GM19455 (cell line): Measurements from ENCODE around the gene PRKCH.
"Not testable (repeated sequence)": the region's sequence is repeated elsewhere in the genome, so short reads cannot be mapped to it uniquely, and the experiment has no call there.

Experiments
- ATAC-seq: cut with Tn5 transposase; IDR thresholded peaks from one replicate; pipeline ENCODE4 v1.9.1; 2021; ENCODE audit not compliant: unreplicated experiment

The PRKCH gene

GRCh38 chr14:61388173-61388975 is 67.0 kb downstream of the PRKCH start:
- peak; percentile 78 for ATAC-seq

- ATAC-seq = peak; percentile 1
Observed at GRCh38 chr14:61388976-61389576, 67.7 kb downstream of the PRKCH start.

- no peak for ATAC-seq
Observed at GRCh38 chr14:61391119-61391518, 69.7 kb downstream of the PRKCH start.

GRCh38 chr14:61392297-61392696 is 70.9 kb downstream of the PRKCH start:
- no peak for ATAC-seq

GRCh38 chr14:61394542-61394941 is 73.2 kb downstream of the PRKCH start:
- ATAC-seq = no peak

GRCh38 chr14:61395115-61395725 is 73.8 kb downstream of the PRKCH start:
- no peak for ATAC-seq

GRCh38 chr14:61396279-61396678 is 74.9 kb downstream of the PRKCH start:
- no peak for ATAC-seq

- ATAC-seq = no peak
Observed at GRCh38 chr14:61396694-61397093, 75.3 kb downstream of the PRKCH start.

- no peak for ATAC-seq
Observed at GRCh38 chr14:61397615-61398014, 76.2 kb downstream of the PRKCH start.

- no peak for ATAC-seq
Observed at GRCh38 chr14:61398221-61398620, 76.8 kb downstream of the PRKCH start.

- no peak for ATAC-seq
Observed at GRCh38 chr14:61399365-61399764, 78.0 kb downstream of the PRKCH start.

- no peak for ATAC-seq
Observed at GRCh38 chr14:61401461-61401860, 80.1 kb downstream of the PRKCH start.

GRCh38 chr14:61403411-61403810 is 82.0 kb downstream of the PRKCH start:
- no peak for ATAC-seq

GRCh38 chr14:61404637-61405036 is 83.3 kb downstream of the PRKCH start:
- ATAC-seq = no peak

GRCh38 chr14:61406198-61406597 is 84.8 kb downstream of the PRKCH start:
- ATAC-seq = no peak

- ATAC-seq = no peak
Observed at GRCh38 chr14:61406675-61407074, 85.3 kb downstream of the PRKCH start.

GRCh38 chr14:61408498-61408897 is 87.1 kb downstream of the PRKCH start:
- ATAC-seq = no peak

GRCh38 chr14:61409782-61410181 is 88.4 kb downstream of the PRKCH start:
- ATAC-seq = no peak

GRCh38 chr14:61415934-61416333 is 94.6 kb downstream of the PRKCH start:
- ATAC-seq = not testable (repeated sequence)

- ATAC-seq = no peak
Observed at GRCh38 chr14:61416591-61416990, 95.2 kb downstream of the PRKCH start.

- no peak for ATAC-seq
Observed at GRCh38 chr14:61417141-61417540, 95.8 kb downstream of the PRKCH start.

- ATAC-seq = no peak
Observed at GRCh38 chr14:61417883-61418455, 96.6 kb downstream of the PRKCH start.
